Neural cell (in vitro differentiated cells): Measurements from ENCODE around the gene JMJD7. TPM values are rescaled to one million over a fixed set of nuclear protein-coding genes. Genes with fewer than 3 reads are reported as not detected.

Source experiments
- H2AFZ ChIP-seq: fragments of 200-600, 300-800 bp; sonication (generic), shearing (Covaris generic); 2 replicates; pipeline ENCODE4 v1.6.0; 2014; ENCODE audit warnings: low read depth, mild to moderate bottlenecking, antibody characterized with exemption, low read length, moderate library complexity
- H3F3A ChIP-seq: fragments of 200-600 bp; shearing (Covaris generic); 2 replicates; pipeline ENCODE4 v1.6.1; 2016; ENCODE audit warnings: mild to moderate bottlenecking, moderate library complexity, mixed read lengths, antibody characterized with exemption, low read length; ENCODE audit not compliant: insufficient read depth, poor library complexity, severe bottlenecking
- H3K27ac ChIP-seq: fragments of 200-600, 300-800 bp; sonication (generic), shearing (Covaris generic); 2 replicates; pipeline ENCODE4 v1.5.1; 2014; ENCODE audit warnings: mild to moderate bottlenecking, low read length, moderate library complexity
- H3K27me3 ChIP-seq: fragments of 300-800, 200-600 bp; sonication (generic), shearing (Covaris generic); 2 replicates; pipeline ENCODE4 v1.6.0; 2014; ENCODE audit warnings: mild to moderate bottlenecking, low read depth, low read length, moderate library complexity; ENCODE audit not compliant: insufficient read depth
- H3K36me3 ChIP-seq: fragments of 300-800, 200-600 bp; sonication (generic), shearing (Covaris generic); 2 replicates; pipeline ENCODE4 v1.5.1; 2014; ENCODE audit warnings: mild to moderate bottlenecking, antibody characterized with exemption, low read length, moderate library complexity; ENCODE audit not compliant: insufficient read depth
- H3K4me2 ChIP-seq: fragments of 300-800, 200-600 bp; sonication (generic), shearing (Covaris generic); 2 replicates; pipeline ENCODE4 v1.6.0; 2014; ENCODE audit warnings: mild to moderate bottlenecking, low read length
- H3K4me3 ChIP-seq: fragments of 300-800, 200-600 bp; sonication (generic), shearing (Covaris generic); 2 replicates; pipeline ENCODE4 v1.5.1; 2014; ENCODE audit warnings: mild to moderate bottlenecking, low read length, moderate library complexity
- H3K79me2 ChIP-seq: fragments of 200-600 bp; shearing (Covaris generic); replicated peaks from 2 replicates; pipeline ENCODE4 v1.6.0; 2014; ENCODE audit warnings: mild to moderate bottlenecking, low read length, moderate library complexity; ENCODE audit not compliant: insufficient read depth
- H3K9ac ChIP-seq: fragments of 300-800, 200-600 bp; sonication (generic), shearing (Covaris generic); 2 replicates; pipeline ENCODE4 v1.6.1; 2016; ENCODE audit warnings: mild to moderate bottlenecking, low read length, mixed read lengths
- H3K9me2 ChIP-seq: fragments of 200-600 bp; shearing (Covaris generic); 2 replicates; pipeline ENCODE4 v1.6.1; 2016; ENCODE audit warnings: mild to moderate bottlenecking, low read length, mixed read lengths; ENCODE audit not compliant: insufficient read depth
- H3K9me3 ChIP-seq: fragments of 200-600, 300-800 bp; sonication (generic), shearing (Covaris generic); 2 replicates; pipeline ENCODE4 v1.6.1; 2016; ENCODE audit warnings: mild to moderate bottlenecking, mixed run types, low read length, moderate library complexity, mixed read lengths
- H4K20me1 ChIP-seq: fragments of 200-600 bp; shearing (Covaris generic); 2 replicates; pipeline ENCODE4 v1.6.1; 2016; ENCODE audit warnings: mild to moderate bottlenecking, mixed run types; ENCODE audit not compliant: insufficient read depth
- CTCF ChIP-seq: fragments of 450-650 bp; IDR thresholded peaks from 2 replicates; pipeline ENCODE4 v1.5.1; 2014; ENCODE audit warnings: antibody characterized with exemption, mild to moderate bottlenecking, moderate library complexity; ENCODE audit not compliant: poor library complexity, severe bottlenecking
- EP300 ChIP-seq: fragments of 450-650 bp; conservative IDR thresholded peaks from 2 replicates; pipeline ENCODE4 v1.6.1; 2014; ENCODE audit warnings: antibody characterized with exemption, mild to moderate bottlenecking, moderate library complexity; ENCODE audit not compliant: poor library complexity, severe bottlenecking
- EZH2 ChIP-seq: fragments of 200-600, 300-800 bp; shearing (Covaris generic), sonication (generic); IDR thresholded peaks from 2 replicates; pipeline ENCODE4 v1.6.1; 2014; ENCODE audit warnings: antibody characterized with exemption, low read length, borderline replicate concordance, mild to moderate bottlenecking; ENCODE audit not compliant: insufficient read depth, poor library complexity, severe bottlenecking
- MXI1 ChIP-seq: fragments of 450-650 bp; conservative IDR thresholded peaks from 2 replicates; pipeline ENCODE4 v1.6.1; 2014; ENCODE audit warnings: antibody characterized with exemption, mild to moderate bottlenecking; ENCODE audit not compliant: poor library complexity, severe bottlenecking
- POLR2AphosphoS5 ChIP-seq: IDR thresholded peaks from 2 replicates; pipeline ENCODE4 v1.6.1; 2012
- RAD21 ChIP-seq: fragments of 450-650 bp; conservative IDR thresholded peaks from 2 replicates; pipeline ENCODE4 v1.6.1; 2014; ENCODE audit warnings: antibody characterized with exemption, mild to moderate bottlenecking, moderate library complexity
- REST ChIP-seq: IDR thresholded peaks from 2 replicates; pipeline ENCODE4 v1.6.1; 2012; ENCODE audit warnings: borderline replicate concordance
- SMC3 ChIP-seq: fragments of 450-650 bp; conservative IDR thresholded peaks from 2 replicates; pipeline ENCODE4 v1.6.1; 2014; ENCODE audit warnings: antibody characterized with exemption, mild to moderate bottlenecking, moderate library complexity; ENCODE audit not compliant: poor library complexity
- TAF1 ChIP-seq: IDR thresholded peaks from 2 replicates; pipeline ENCODE4 v1.6.1; 2012; ENCODE audit warnings: low read depth
- polyA plus RNA-seq: library from polyadenylated mRNA; depleted of rRNA; stranded (reverse); fragments of >200 nt; gene quantifications from 2 replicates; pipeline ENCODE4 v1.2.3, GENCODE V29; 2014

JMJD7 gene
- polyA plus RNA-seq, 1 donor from 2014 or later, result 14.0 TPM

GRCh38 chr15:41868321-41868720 lies 40.4 kb downstream of the JMJD7 start:
- no peaks in the 10 kb centered on the region for H3K9me3 ChIP-seq
- H3K36me3 ChIP-seq, result no peaks in the 10 kb centered on the region
- H3K27me3 ChIP-seq, result no peaks in the 10 kb centered on the region
- H3K9me2 ChIP-seq, result no peaks in the 10 kb centered on the region
- H2AFZ ChIP-seq, result no peak overlapping the region
- TF ChIP-seq EP300 (no peak), TAF1 (no peak), SMC3 (no peak), POLR2AphosphoS5 (no peak), MXI1 (no peak), EZH2 (no peak), REST (no peak), CTCF (no peak), RAD21 (no peak)
- no peaks in the 10 kb centered on the region for H3F3A ChIP-seq
- H3K9ac ChIP-seq, result no peak overlapping the region
- H3K27ac ChIP-seq, result no peak overlapping the region
- no peak overlapping the region for H3K4me2 ChIP-seq
- H4K20me1 ChIP-seq, result no peaks in the 10 kb centered on the region
- H3K4me3 ChIP-seq, result no peak overlapping the region
- H3K79me2 ChIP-seq, result no peaks in the 10 kb centered on the region

- no peak overlapping the region for H3K27ac ChIP-seq
- no peaks in the 10 kb centered on the region for H3K36me3 ChIP-seq
- no peak overlapping the region for H3K9ac ChIP-seq
- H3K79me2 ChIP-seq, result no peaks in the 10 kb centered on the region
- no peaks in the 10 kb centered on the region for H3K9me2 ChIP-seq
- no peaks in the 10 kb centered on the region for H3K9me3 ChIP-seq
- H3F3A ChIP-seq, result no peaks in the 10 kb centered on the region
- no peak overlapping the region for H3K4me3 ChIP-seq
- TF ChIP-seq POLR2AphosphoS5, result no peak
- no peak for TF ChIP-seq RAD21
- TF ChIP-seq EP300, result no peak
- no peak for TF ChIP-seq TAF1
- H2AFZ ChIP-seq, result no peak overlapping the region
- H4K20me1 ChIP-seq, result no peaks in the 10 kb centered on the region
- H3K4me2 ChIP-seq, result no peak overlapping the region
- H3K27me3 ChIP-seq, result no peaks in the 10 kb centered on the region
Observed at GRCh38 chr15:41869770-41870688, 42.1 kb downstream of the JMJD7 start.
